Activated CD8-positive, alpha-beta T cell treated with anti-CD3 and anti-CD28 coated beads for 36 hours (primary cell): Measurements from ENCODE around the gene YPEL4. TPM values are rescaled to one million over a fixed set of nuclear protein-coding genes. Genes with fewer than 3 reads are reported as not detected.

Experiments
- ATAC-seq: fragments of 200-7000 bp; cut with Tn5 transposase; one replicate; pipeline ENCODE4 v1.10.0; 2021; ENCODE audit warnings: mild to moderate bottlenecking, moderate library complexity
- CTCF ChIA-PET: fragments of 350-600 bp; sonication (Branson Sonifier 250); formaldehyde crosslinking; loops from one replicate; lab custom pipeline; 2021; ENCODE audit warnings: antibody characterized with exemption; lab: Charles Lee
- POLR2A ChIA-PET: fragments of 350-600 bp; sonication (Branson Sonifier 250); formaldehyde crosslinking; loops from one replicate; lab custom pipeline; 2021; ENCODE audit warnings: antibody characterized with exemption; lab: Charles Lee
- DNase-seq: peaks from one replicate; pipeline ENCODE4 v3.0.0-alpha.2; 2020
- H3K27ac Mint-ChIP-seq: one replicate; pipeline ENCODE4 v1.8.0; 2021; ENCODE audit warnings: mild to moderate bottlenecking, mixed read lengths
- H3K27me3 Mint-ChIP-seq: one replicate; pipeline ENCODE4 v1.8.0; 2021; ENCODE audit warnings: mixed read lengths
- H3K36me3 Mint-ChIP-seq: one replicate; pipeline ENCODE4 v1.8.0; 2021; ENCODE audit warnings: low read depth, mixed read lengths
- H3K4me1 Mint-ChIP-seq: one replicate; pipeline ENCODE4 v1.8.0; 2021; ENCODE audit warnings: low read depth, mixed read lengths
- H3K4me3 Mint-ChIP-seq: one replicate; pipeline ENCODE4 v1.8.0; 2021; ENCODE audit warnings: mild to moderate bottlenecking, moderate library complexity, mixed read lengths
- H3K9me3 Mint-ChIP-seq: one replicate; pipeline ENCODE4 v1.8.0; 2021; ENCODE audit warnings: mixed read lengths
- CTCF ChIP-seq: fragments of 200-600 bp; IDR thresholded peaks from one replicate; pipeline ENCODE4 v1.8.0; 2022; ENCODE audit warnings: antibody characterized with exemption, mild to moderate bottlenecking
- intact Hi-C: fragments of 100-400 bp; cut with micrococcal nuclease; formaldehyde crosslinking; loops from one replicate; pipeline ENCODE4 v1.10.0; 2022
- total RNA-seq, 2 experiments: library from RNA; stranded (reverse); gene quantifications; one replicate each; pipeline ENCODE4 v1.2.3, GENCODE V29; 2021

YPEL4 gene
- total RNA-seq, 2 experiments from 2014 or later, result 0.43 to 0.54 TPM

GRCh38 chr11:57633394-57634070 lies 16.2 kb downstream of the YPEL4 start:
- CTCF ChIA-PET, result interaction anchor here (1.1 to 1.8 kb wide), 2 partner anchors 11 to 62 kb away, joined by 3 to 11 read pairs; no protein-coding TSS in a partner anchor
- peaks cover 31% of the 10 kb centered on the region for H3K27me3 Mint-ChIP-seq
- H3K4me1 Mint-ChIP-seq, result peaks cover 4% of the 10 kb centered on the region
- no peaks in the 10 kb centered on the region for H3K36me3 Mint-ChIP-seq
- no peak overlapping the region for H3K27ac Mint-ChIP-seq
- no peak for TF ChIP-seq CTCF
- no peak for DNase-seq
- ATAC-seq, result no peak
- intact Hi-C loops, result no loop called here
- no peak overlapping the region for H3K4me3 Mint-ChIP-seq
- POLR2A ChIA-PET, result interaction anchor here (1.1 to 1.8 kb wide), 2 partner anchors 66 to 98 kb away, joined by 4 to 6 read pairs; partner anchors contain the start of gene UBE2L6
- H3K9me3 Mint-ChIP-seq, result no peaks in the 10 kb centered on the region

- intact Hi-C loops, result no loop called here
- POLR2A ChIA-PET, result no interaction called here
- DNase-seq (no peak), ATAC-seq (no peak)
- Mint-ChIP-seq H3K27ac (no peak overlapping the region), H3K9me3 (no peaks in the 10 kb centered on the region), H3K4me3 (no peak overlapping the region), H3K36me3 (no peaks in the 10 kb centered on the region), H3K4me1 (no peaks in the 10 kb centered on the region), H3K27me3 (peaks cover 21% of the 10 kb centered on the region)
- CTCF ChIA-PET, result interaction anchor here (1.1 to 2.7 kb wide), 2 partner anchors 12 to 28 kb away, joined by 3 to 18 read pairs; no protein-coding TSS in a partner anchor
- no peak for TF ChIP-seq CTCF
These were observed 17.6 kb downstream of the YPEL4 start for GRCh38 chr11:57632116-57632515.

- intact Hi-C loops, result no loop called here
- H3K9me3 Mint-ChIP-seq, result no peaks in the 10 kb centered on the region
- no peak overlapping the region for H3K4me3 Mint-ChIP-seq
- TF ChIP-seq CTCF, result no peak
- DNase-seq, result no peak
- peaks cover 17% of the 10 kb centered on the region for H3K27me3 Mint-ChIP-seq
- POLR2A ChIA-PET, result no interaction called here
- H3K27ac Mint-ChIP-seq, result no peak overlapping the region
- CTCF ChIA-PET, result interaction anchor here (2.4 to 2.7 kb wide), 2 partner anchors 9 to 14 kb away, joined by 15 to 18 read pairs; no protein-coding TSS in a partner anchor
- H3K4me1 Mint-ChIP-seq, result no peaks in the 10 kb centered on the region
- no peak for ATAC-seq
- no peaks in the 10 kb centered on the region for H3K36me3 Mint-ChIP-seq
These were observed 19.5 kb downstream of the YPEL4 start for GRCh38 chr11:57630171-57630570.

- no peak for DNase-seq
- no peaks in the 10 kb centered on the region for H3K36me3 Mint-ChIP-seq
- intact Hi-C loops, result no loop called here
- peaks cover 6% of the 10 kb centered on the region for H3K27me3 Mint-ChIP-seq
- no peak overlapping the region for H3K4me3 Mint-ChIP-seq
- no peaks in the 10 kb centered on the region for H3K9me3 Mint-ChIP-seq
- H3K4me1 Mint-ChIP-seq, result no peaks in the 10 kb centered on the region
- POLR2A ChIA-PET, result no interaction called here
- ATAC-seq, result no peak
- CTCF ChIA-PET, result interaction anchor here (1.6 to 1.7 kb wide), 2 partner anchors 14 to 17 kb away, joined by 5 to 7 read pairs; no protein-coding TSS in a partner anchor
- H3K27ac Mint-ChIP-seq, result no peak overlapping the region
- TF ChIP-seq CTCF, result no peak
These were observed 22.8 kb downstream of the YPEL4 start for GRCh38 chr11:57626895-57627294.

GRCh38 chr11:57624864-57625263 lies 24.8 kb downstream of the YPEL4 start:
- peaks cover 2% of the 10 kb centered on the region for H3K27me3 Mint-ChIP-seq
- intact Hi-C loops, result no loop called here

More at GRCh38 chr11:57624864-57625263, 24.8 kb downstream of the YPEL4 start:
- DNase-seq (no peak), ATAC-seq (no peak)
- no peak overlapping the region for H3K27ac Mint-ChIP-seq
- no peak overlapping the region for H3K4me3 Mint-ChIP-seq
- no peaks in the 10 kb centered on the region for H3K36me3 Mint-ChIP-seq
- peaks cover 3% of the 10 kb centered on the region for H3K9me3 Mint-ChIP-seq
- no peak for TF ChIP-seq CTCF
- CTCF ChIA-PET, result interaction anchor here (7.9 kb wide), 1 partner anchor 19 kb away, joined by 30 read pairs; no protein-coding TSS in a partner anchor
- POLR2A ChIA-PET, result no interaction called here
- H3K4me1 Mint-ChIP-seq, result no peaks in the 10 kb centered on the region
